Esophagus (tissue), 2 donors: Measurements from ENCODE around the gene MYO7B. TPM values are rescaled to one million over a fixed set of nuclear protein-coding genes. Genes with fewer than 3 reads are reported as not detected.

Experiments used
- H3K27ac ChIP-seq, 2 donors: one replicate each; pipeline ENCODE4 v1.5.1; 2013; ENCODE audit warnings: low read depth in 2 of 2, mild to moderate bottlenecking in 2 of 2, inconsistent platforms in 1 of 2, low read length in 1 of 2, moderate library complexity in 1 of 2
- H3K27me3 ChIP-seq, 2 donors: one replicate each; pipeline ENCODE4 v1.6.1; 2013; ENCODE audit warnings: low read length in 2 of 2, control low read depth in 1 of 2, mild to moderate bottlenecking in 1 of 2; ENCODE audit not compliant: insufficient read depth in 2 of 2, control insufficient read depth in 1 of 2
- H3K36me3 ChIP-seq, 2 donors: one replicate each; pipeline ENCODE4 v1.6.1; 2013; ENCODE audit warnings: low read length in 1 of 2; ENCODE audit not compliant: control insufficient read depth in 2 of 2, insufficient read depth in 2 of 2
- H3K4me1 ChIP-seq, 2 donors: one replicate each; pipeline ENCODE4 v1.6.1; 2013; ENCODE audit warnings: low read length in 1 of 2; ENCODE audit not compliant: control insufficient read depth in 2 of 2, insufficient read depth in 2 of 2
- H3K4me3 ChIP-seq, 2 donors: one replicate each; pipeline ENCODE4 v1.5.1; 2013; ENCODE audit warnings: low read length in 2 of 2, mild to moderate bottlenecking in 2 of 2, low read depth in 1 of 2, moderate library complexity in 1 of 2
- H3K9me3 ChIP-seq, 2 donors: one replicate each; pipeline ENCODE4 v1.6.1; 2013; ENCODE audit warnings: mild to moderate bottlenecking in 2 of 2, low read depth in 1 of 2, low read length in 1 of 2, moderate library complexity in 1 of 2; ENCODE audit not compliant: control insufficient read depth in 2 of 2, insufficient read depth in 1 of 2
- whole genome bisulfite sequencing, 2 donors: extraction: QIAGEN DNeasy Blood & Tissue Kit; methylation state at CpG; one replicate each; pipeline ENCODE4 v1.1.7; 2013; 5-methylcytosine and 5-hydroxymethylcytosine counted together
- polyA plus RNA-seq, 2 donors: library from polyadenylated mRNA; stranded (reverse); fragments of 200-250 nt; gene quantifications; one replicate each; pipeline ENCODE4 v1.2.3, GENCODE V29; 2013
- donor health status: healthy with polysubstance abuse.
- donor health status: Bipolar disorder and iron deficiency.

MYO7B gene
- polyA plus RNA-seq, 2 donors, result 0.09 to 0.20 TPM

DNA sequence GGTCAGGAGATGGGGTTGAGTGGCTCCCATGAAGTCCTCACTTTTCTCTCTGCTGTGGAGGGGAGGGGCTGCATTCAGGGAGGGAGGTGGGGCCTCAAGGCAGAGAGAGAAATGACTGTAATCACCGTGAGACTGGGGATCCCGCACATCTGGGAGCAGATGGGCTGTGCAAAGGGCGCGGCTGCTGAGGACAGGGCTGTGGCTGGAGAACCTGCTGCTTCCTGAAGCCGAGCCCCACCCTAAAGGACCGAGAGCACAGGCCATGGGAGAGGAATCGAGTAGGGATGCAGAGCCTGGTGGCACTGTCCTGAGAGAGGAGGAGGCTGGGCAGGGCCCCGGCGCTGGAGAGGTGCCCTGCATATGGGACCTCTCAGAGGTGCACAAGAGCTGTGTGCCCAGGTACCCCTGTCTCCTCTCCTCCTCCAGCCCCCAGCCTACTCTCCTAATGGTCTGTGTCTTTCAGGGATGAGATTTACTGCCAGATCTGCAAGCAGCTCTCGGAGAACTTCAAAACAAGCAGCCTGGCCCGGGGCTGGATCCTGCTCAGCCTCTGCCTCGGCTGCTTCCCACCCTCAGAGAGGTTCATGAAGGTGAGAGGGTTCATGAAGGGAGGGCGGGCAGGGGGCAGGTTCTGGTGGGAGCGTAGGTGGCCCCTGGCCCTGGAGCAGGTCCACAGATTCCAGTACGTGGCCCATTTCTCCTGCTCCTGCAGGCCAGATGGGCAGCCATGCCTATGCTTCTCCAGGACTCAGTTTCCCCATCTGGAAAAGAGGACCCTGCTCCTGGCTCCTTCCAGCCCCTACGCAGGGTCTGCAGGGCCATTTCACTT, 84.6 kb downstream of the MYO7B start:
- no peaks in the 10 kb centered on the region for H3K4me1 ChIP-seq
- H3K27me3 ChIP-seq, result no peaks in the 10 kb centered on the region
- H3K4me3 ChIP-seq, result no peak overlapping the region
- H3K9me3 ChIP-seq, result no peaks in the 10 kb centered on the region
- H3K27ac ChIP-seq, result no peak overlapping the region
- H3K36me3 ChIP-seq, result no peaks in the 10 kb centered on the region
- WGBS, 2 donors, result 67 to 72% methylated on average over 16 of the region's 16 CpGs

DNA sequence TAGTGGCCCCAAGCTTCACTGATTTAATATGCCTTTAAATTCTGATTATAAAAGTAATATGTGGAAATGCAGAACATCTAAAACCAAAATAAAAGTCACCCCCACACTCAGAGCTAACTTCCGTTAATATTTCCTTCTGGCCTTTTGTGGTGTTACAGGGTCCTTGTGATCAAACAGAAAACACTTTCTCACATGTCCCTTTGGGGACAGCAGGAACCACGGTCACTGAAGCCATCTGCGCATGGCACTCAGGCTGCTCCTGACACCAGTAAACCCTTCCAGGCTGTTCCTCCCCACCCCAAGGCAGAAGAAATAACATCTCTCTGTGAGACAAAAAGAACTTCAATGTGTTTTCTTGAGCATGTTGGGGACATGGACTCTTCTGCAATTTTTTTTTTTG, 85.4 kb downstream of the MYO7B start:
- Histone ChIP-seq H3K27me3 (no peaks in the 10 kb centered on the region), H3K4me3 (no peak overlapping the region)

DNA sequence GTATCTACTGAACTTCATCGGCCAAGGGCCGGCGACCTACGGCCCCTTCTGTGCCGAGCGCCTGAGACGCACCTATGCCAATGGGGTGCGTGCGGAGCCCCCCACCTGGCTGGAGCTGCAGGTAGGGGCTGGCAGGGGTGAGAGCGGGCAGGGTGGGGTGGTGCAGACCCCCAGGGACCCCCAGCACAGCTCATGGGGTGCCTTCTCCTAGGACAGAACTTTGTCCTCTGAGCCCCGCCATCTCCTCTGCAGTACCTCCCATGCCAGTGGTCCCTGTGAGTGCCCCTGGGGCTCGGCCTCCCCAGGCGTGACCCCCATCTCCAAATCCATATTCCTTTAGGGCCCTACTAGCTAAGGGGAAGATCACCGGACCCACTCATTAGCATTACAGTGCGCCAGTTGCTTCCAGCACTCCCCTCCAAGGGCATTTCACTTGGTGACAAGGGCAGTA, 86.5 kb downstream of the MYO7B start:
- Histone ChIP-seq H3K4me3 (no peak overlapping the region), H3K36me3 (no peaks in the 10 kb centered on the region), H3K27me3 (no peaks in the 10 kb centered on the region), H3K4me1 (no peaks in the 10 kb centered on the region), H3K27ac (no peak overlapping the region), H3K9me3 (no peaks in the 10 kb centered on the region)
- 94 to 96% methylated on average over 15 of the region's 15 CpGs for WGBS, 2 donors

More for the DNA sequence above, 85.4 kb downstream of the MYO7B start:
- no peaks in the 10 kb centered on the region for H3K4me1 ChIP-seq
- no peak overlapping the region for H3K27ac ChIP-seq
- 79 to 81% methylated on average over 3 of the region's 3 CpGs for WGBS, 2 donors
- no peaks in the 10 kb centered on the region for H3K9me3 ChIP-seq
- H3K36me3 ChIP-seq, result no peaks in the 10 kb centered on the region

DNA sequence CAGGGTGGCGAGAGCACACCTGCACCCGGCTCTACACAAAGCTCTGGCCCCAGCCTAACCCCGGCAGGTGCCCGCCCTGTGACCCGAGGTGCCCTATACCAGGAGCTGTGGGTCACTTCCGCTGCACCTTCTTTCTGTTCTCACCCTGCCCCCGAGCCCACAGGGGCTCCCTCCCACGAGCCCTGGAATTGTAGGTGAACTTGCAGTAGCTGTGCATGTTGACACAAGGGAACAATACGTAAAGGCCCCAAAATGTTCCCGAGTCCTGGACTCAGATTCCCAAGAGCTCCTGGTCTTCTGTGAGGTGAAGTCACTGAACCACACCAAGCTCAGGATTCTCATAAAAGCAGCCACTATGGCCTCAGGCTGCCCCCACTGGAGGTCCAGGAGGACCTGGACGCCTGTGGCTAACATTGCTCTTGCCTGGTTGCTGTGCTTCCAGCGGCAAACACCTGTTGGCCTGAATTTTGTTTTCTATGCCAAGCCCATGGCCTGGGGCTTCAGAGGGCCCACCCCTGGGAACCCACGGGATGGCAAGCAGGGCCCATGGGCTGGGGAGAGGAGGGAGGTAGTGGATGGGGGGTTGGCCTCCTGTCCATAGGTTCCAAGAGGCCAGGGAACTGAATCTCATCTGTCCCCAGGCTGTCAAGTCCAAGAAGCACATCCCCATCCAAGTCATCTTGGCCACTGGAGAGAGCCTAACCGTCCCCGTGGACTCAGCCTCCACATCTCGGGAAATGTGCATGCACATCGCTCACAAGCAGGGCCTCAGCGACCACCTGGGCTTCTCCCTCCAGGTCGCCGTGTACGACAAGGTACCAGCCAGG, 87.3 kb downstream of the MYO7B start:
- no peaks in the 10 kb centered on the region for H3K9me3 ChIP-seq
- H3K4me1 ChIP-seq, result no peaks in the 10 kb centered on the region
- H3K36me3 ChIP-seq, result no peaks in the 10 kb centered on the region
- WGBS, 2 donors, result 82 to 85% methylated on average over 21 of the region's 21 CpGs
- H3K27me3 ChIP-seq, result no peaks in the 10 kb centered on the region
- H3K4me3 ChIP-seq, result no peak overlapping the region
- no peak overlapping the region for H3K27ac ChIP-seq

DNA sequence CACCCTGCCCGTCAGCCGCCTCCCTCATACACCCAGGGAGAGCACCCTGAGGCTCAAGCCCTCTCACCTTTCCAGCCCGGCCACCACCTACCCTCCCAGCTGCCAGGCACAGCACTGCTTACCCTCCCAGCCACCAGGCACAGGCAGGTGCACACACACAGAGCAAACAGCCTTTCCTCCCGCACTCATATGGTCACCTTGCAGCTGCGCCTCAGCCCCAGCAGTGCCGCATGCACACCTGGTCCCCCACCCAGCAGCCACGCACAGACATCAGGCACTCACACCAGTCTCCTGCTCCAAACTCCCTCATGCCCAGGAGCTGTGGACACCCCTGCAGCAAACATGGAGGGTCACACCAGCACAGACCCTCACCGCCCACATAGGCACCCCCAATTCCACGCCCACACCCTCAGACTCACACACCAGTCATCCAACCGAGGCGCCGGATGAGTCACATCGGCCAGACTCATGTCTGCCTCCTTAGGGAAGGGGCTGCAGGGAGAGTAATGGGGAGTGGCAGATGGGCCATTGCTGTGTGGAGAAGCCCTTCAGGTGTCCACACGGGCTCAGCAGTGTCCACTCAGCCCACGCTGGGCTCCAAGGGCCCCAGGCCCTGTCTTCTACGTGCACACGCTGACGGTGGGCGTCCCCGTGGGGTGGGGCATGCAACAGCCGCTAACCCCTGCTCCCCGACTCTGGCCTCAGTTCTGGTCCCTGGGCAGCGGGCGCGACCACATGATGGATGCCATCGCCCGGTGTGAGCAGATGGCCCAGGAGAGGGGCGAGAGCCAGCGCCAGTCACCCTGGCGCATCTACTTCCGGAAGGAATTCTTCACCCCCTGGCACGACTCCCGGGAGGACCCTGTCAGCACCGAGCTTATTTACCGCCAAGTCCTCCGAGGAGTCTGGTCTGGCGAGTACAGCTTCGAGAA, 88.2 kb downstream of the MYO7B start:
- H3K27ac ChIP-seq, result no peak overlapping the region
- H3K9me3 ChIP-seq, result no peaks in the 10 kb centered on the region
- WGBS, 2 donors, result 87 to 89% methylated on average over 38 of the region's 38 CpGs
- no peaks in the 10 kb centered on the region for H3K36me3 ChIP-seq
- H3K27me3 ChIP-seq, result no peaks in the 10 kb centered on the region
- no peak overlapping the region for H3K4me3 ChIP-seq
- no peaks in the 10 kb centered on the region for H3K4me1 ChIP-seq

DNA sequence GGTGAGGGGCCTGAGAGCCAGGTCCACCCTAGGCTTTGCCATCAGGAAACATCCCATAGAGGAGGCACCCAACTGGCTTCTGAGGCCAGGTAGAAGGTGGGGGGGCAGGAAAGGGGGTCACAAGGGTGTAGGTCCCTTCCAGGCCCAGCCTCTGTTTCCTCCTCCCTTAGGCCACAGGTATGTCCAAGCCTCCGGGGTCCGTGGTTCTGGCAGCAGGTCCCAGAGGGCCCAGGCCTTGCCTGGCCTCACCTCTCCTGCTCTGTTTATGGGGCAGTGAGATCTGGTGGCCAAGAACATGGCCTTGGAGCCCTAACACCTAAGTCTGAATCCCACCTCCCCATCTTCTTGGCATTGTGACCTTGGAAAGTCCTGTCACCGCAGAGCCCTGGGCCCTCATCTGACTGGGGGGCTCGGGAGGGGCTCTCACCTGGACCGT, 88.9 kb downstream of the MYO7B start:
- H3K4me1 ChIP-seq, result no peaks in the 10 kb centered on the region
- no peaks in the 10 kb centered on the region for H3K36me3 ChIP-seq
- no peak overlapping the region for H3K27ac ChIP-seq
- 85 to 89% methylated on average over 5 of the region's 5 CpGs for WGBS, 2 donors
- H3K9me3 ChIP-seq, result no peaks in the 10 kb centered on the region
- H3K27me3 ChIP-seq, result no peaks in the 10 kb centered on the region
- no peak overlapping the region for H3K4me3 ChIP-seq

DNA sequence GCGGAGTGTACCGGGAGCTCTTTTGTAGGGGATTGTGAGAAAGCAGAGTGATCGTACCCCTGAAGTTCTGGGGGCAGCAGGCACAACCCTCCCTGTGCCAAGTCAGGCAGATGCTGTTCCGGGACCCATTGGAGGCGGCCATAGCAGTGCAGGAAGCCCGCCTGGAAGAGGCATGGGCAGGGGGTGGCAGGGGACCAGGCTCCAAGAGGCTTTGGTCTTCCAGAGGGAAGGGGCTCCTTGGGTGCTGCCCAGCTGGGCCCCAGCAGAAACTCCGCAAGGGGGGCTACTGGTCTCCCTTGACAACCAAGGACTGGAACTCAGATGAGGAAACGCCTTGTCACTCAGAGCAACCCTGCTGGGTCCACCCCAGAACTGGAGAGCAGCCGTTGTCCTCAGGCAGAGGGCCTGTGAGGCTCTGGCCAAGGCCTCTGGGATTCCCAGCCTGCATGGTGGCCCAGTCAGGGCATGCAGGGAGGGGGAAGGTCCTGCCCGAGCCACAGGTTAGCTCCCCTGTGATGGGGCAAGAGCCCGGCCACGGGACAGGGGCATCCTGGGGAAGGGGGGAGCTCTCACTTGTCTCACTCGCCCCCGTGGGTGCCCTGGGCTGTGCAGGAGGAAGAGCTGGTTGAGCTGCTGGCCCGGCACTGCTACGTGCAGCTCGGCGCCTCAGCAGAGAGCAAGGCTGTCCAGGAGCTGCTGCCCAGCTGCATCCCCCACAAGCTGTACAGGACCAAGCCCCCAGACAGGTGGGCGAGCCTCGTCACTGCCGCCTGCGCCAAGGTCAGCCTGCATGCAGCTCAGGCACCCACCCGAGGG, 89.5 kb downstream of the MYO7B start:
- no peaks in the 10 kb centered on the region for H3K36me3 ChIP-seq
- H3K27ac ChIP-seq, result no peak overlapping the region
- H3K4me1 ChIP-seq, result no peaks in the 10 kb centered on the region
- H3K4me3 ChIP-seq, result no peak overlapping the region
- H3K9me3 ChIP-seq, result no peaks in the 10 kb centered on the region
- WGBS, 2 donors, result 80 to 85% methylated on average over 23 of the region's 23 CpGs
- no peaks in the 10 kb centered on the region for H3K27me3 ChIP-seq

DNA sequence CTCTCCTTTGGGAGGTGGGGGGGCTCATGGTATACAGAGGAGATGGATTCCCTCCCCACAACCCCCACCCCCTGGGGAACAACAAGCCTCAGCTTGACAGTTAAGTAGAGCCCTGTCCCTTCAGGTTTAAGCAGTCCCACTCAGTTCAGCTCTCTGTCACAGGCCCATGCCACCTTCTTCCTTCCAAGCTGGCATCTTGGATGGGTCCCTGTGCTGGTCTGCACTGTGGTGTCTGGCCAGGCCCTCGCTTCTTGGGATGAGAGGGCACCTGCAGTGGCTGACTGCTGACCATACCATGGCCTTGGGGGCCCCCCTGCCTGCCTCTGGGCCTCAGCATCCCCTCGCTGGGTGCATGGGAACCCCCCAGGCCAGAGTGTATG, 90.1 kb downstream of the MYO7B start:
- Histone ChIP-seq H3K4me3 (no peak overlapping the region), H3K27ac (no peak overlapping the region), H3K36me3 (no peaks in the 10 kb centered on the region), H3K27me3 (no peaks in the 10 kb centered on the region), H3K4me1 (no peaks in the 10 kb centered on the region), H3K9me3 (no peaks in the 10 kb centered on the region)
- 74 to 82% methylated on average over 2 of the region's 2 CpGs for WGBS, 2 donors
